Renal cortical epithelial cell (primary cell): Measurements from ENCODE around the gene B3GALT6. TPM values are rescaled to one million over a fixed set of nuclear protein-coding genes. Genes with fewer than 3 reads are reported as not detected.

ENCODE experiments used
- DNase-seq: peaks from one replicate; pipeline ENCODE4 v3.0.0-alpha.2; 2011; ENCODE audit warnings: low read depth
- total RNA-seq: library from RNA; depleted of rRNA; stranded (reverse); fragments of >200 nt; gene quantifications from 2 replicates; pipeline ENCODE4 v1.2.3, GENCODE V29; 2014

Gene B3GALT6
- total RNA-seq, 1 donor from 2014 or later = 48.8 TPM

DNA sequence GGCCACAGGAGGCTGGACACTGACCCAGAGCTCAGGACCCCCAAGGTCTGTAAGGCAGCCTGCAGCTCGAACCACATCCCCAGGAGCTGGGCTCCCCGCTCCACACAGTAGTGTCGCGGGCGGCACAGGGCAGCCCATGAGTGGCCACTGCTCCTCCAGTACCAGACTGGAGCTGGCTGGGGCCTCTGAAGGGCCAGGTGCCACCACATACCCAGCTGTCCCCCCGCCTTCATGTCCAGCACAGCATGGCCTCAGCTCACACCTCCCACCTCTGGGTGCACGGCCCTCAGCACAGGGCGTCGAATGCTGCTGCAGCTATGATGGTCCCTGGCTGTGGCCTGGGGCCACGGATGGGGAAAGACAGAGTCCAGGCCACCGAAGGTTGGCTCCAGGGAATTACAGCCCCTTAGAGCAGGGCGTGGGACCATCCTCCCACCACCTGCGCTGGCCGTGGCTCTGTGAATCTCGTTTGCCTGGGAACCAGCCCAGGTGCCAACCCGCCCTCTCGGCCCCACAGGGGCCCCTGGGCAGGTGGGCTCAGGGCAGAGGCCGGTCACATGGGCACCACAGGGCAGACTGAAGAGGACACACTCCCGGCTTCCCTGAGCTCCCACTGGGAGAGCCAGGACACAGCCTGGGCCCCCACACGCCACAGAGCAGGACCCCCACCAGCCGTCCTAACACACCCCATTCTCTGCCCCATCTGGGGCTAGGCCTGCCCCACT lies 16.0 kb upstream of the B3GALT6 start:
- no peak for DNase-seq

- DNase-seq = no peak
These were observed 15.0 kb upstream of the B3GALT6 start for GRCh38 chr1:1216770-1217620.

- peak; percentile 61 for DNase-seq
These were observed 14.2 kb upstream of the B3GALT6 start for GRCh38 chr1:1217621-1218523.

GRCh38 chr1:1218524-1219200 lies 13.4 kb upstream of the B3GALT6 start:
- DNase-seq = no peak

- DNase-seq = no peak
These were observed 12.7 kb upstream of the B3GALT6 start for GRCh38 chr1:1219341-1219740.

- no peak for DNase-seq
These were observed 11.8 kb upstream of the B3GALT6 start for GRCh38 chr1:1220197-1220596.

DNA sequence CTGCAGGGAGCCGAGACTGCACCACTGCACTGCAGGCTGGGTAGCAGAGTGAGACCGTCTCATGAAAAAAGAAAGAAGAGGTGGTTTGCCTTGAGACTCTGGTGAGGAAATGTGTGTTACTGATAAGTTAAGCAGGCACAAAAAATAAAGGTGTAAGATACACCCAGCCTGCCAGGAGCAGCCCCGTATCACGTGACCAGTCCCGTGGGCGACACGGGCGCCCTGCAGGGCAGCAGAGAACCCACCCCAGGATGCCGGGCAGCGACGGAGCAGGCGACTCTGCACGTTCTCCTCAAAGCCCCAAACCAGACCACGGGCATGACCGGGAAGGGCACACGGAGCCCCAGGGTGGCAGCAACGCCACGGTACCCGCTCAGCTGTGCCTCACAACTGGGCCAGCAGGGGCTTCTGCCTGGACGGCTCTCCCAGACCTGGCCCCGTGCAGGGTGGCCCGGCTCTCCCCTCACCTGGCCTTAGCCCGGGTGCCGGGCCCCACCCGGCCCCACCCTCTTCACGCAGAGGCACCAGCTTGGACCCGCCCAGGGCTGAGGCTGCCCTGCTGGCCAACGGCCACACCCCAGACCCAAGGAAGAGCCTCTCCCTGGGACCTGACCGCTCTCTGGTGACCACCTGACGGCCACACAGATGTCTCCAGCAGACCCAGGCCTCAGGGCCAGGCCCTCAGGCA lies 10.0 kb upstream of the B3GALT6 start:
- DNase-seq = no peak

DNA sequence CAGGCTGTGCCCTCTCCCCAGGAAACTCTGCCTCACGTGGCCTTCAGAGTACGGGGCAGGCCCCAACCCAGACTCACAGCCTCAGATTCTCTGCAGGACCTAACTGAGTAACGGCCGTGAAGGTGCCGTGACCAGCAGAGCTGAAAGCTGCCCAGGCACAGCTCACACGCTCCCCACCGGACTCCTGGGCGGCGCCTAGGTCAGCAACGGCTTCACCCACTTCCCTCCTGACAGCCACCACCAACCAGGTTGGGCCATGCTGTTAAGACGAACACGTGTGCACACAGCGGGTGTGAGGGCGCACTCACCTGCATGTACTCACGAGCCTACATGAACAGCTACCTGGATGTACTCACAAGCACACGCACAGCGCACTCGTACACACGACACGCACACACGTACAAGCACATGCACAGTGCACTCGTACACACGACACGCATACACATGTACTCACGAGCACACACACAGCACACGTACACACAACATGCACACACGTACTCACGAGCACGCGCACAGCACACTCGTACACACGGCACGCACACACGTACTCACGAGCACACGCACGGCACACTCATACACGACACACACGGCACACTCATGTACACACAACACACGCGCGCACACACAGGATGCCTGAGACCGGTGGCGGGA lies 9.3 kb upstream of the B3GALT6 start:
- no peak for DNase-seq

DNA sequence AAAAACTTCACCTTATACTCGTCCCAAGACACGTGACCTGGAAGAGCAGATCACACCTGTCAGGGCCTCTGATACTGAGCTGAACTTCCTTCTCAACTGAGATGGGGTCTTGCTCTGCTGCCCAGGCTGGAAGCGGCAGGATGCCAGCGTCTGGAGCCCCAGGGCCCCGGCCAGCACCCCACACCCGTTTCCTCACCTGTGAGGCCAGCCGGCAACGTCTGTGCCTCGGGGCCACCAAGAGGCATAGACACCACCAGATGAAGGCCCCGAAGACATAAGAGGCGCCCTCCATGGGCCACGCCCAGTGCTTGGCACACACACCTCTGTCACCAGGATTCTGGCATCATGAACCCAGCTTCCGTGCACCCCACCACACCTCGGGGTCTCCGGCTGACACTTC lies 8.7 kb upstream of the B3GALT6 start:
- no peak for DNase-seq

- DNase-seq = no peak
These were observed 8.1 kb upstream of the B3GALT6 start for GRCh38 chr1:1223891-1224290.

DNA sequence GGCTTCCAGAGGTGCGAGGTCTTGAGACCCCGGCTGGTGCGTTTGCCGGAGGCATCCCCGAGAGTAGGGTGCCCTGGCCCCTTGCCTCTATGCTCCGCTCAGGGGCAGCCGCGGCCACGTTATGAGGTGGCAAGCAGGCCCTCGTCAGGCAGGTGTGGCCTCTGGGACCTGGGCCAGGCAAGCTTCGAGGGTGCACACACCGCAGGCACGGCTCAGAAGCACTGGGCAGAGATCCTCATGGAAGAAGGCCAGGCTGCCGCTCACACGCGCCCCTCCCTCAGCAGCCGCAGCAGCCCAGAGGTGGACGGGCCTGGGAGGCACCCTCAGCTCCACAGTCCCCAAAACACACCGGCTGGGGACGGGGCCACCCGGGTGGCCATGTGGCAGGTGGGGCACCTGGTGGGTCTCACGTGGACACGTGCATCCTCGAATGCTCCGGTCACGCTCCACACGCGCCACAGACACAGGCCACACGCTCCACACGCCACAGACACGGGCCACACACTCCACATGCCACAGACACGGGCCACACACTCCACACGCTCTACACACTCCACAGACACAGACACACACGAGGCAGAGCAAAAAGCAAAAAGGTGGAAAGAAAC lies 6.7 kb upstream of the B3GALT6 start:
- no peak for DNase-seq

DNA sequence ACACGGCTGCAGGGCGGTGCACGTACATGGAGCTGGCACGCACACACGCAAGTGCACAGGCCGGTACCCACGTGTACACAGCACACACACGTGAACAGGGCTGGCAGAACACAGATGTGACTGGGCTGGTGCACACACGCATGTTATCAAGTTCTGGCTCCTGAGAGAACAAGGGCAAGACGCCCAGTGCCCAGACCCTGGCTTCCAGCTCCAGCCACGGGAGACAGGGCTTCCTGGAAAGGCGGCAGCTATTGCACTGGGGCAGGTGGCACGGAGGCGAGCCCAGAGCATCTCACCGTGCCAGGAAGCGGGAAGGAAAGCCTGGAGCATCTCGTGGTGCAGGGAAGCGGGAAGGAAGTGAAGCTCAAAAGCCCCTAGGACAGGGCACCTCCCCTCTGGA lies 6.1 kb upstream of the B3GALT6 start:
- DNase-seq = no peak

DNA sequence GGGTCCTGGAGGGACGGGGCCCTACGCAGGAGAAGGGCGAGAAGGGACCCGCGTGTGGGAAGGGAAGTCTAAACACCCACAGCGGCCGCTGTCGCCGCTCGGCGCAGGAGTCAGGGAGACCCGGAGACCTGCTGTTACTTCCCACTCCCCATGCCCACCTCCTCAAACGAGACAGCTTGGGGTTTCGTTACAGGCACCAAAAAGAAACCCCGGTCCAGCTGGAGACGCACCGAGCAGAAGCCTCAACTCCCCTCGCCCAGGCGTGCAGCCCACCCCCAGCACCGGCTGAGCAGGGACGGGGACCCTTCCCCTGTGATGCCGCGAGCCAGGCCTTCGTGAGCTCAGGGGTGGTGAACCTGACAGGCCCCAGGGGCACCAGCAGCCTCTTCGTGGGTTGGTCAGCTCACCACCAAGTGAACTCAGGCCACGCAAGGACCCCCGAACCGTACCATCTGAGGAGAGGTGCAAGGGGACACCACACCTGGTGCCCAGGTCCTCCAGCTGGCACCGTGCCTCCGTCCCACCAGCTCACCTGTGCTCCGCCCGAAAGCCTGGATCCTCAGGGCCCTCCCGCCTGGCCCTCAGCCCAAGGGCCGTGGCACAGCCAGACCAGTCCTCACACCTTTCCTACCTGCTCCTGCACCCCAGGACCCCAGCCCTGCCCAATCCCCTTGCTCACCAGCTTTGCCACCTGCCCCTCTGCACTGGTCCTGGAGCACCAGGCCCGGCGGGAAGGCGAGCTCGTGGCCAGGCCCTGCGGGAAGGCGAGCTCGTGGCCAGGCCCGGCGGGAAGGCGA lies 5.3 kb upstream of the B3GALT6 start:
- DNase-seq = no peak

- no peak for DNase-seq
These were observed 4.7 kb upstream of the B3GALT6 start for GRCh38 chr1:1227386-1227785.

DNA sequence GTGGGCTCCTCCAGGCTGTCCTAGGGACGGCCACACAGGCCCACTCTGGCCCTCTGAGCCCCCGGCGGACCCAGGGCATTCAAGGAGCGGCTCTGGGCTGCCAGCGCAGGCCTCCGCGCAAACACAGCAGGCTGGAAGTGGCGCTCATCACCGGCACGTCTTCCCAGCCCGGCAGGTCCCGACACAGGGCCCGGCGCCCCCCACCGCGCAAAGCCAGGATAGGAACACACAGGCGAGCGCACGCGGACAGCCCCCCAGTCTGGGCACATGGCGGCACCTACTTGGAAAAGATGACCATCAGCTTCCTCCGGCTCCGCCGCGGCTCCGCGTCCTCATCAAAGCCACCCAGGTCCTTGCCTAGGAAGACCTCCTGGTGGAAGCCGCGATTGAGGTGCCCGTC lies 3.9 kb upstream of the B3GALT6 start:
- no peak for DNase-seq

GRCh38 chr1:1228596-1229321 lies 3.3 kb upstream of the B3GALT6 start:
- no peak for DNase-seq

- no peak for DNase-seq
These were observed 2.3 kb upstream of the B3GALT6 start for GRCh38 chr1:1229770-1230169.

- peak; percentile 73 for DNase-seq
These were observed 1.2 kb upstream of the B3GALT6 start for GRCh38 chr1:1230656-1231399.
